ENCODE measurements around the gene HIP1R.

Gene HIP1R

GRCh38 chr12:122884860-122885259, 49.6 kb downstream of the HIP1R start:
- no peak for TF ChIP-seq CTCF (conservative IDR thresholded peaks at IDR 0.05; ENCODE audit: low read depth, low read length)
- Histone ChIP-seq H3K36me3 (ENCODE audit: insufficient read depth) (no peaks in the 10 kb centered on the region), H3K4me2 (no peak overlapping the region), H3K4me1 (ENCODE audit: low read depth, poor library complexity, severe bottlenecking) (peaks cover 93% of the 10 kb centered on the region), H4K20me1 (ENCODE audit: insufficient read depth) (no peaks in the 10 kb centered on the region), H3K79me2 (ENCODE audit: insufficient read depth, low read depth) (peaks cover 83% of the 10 kb centered on the region), H3K4me3 (IDR thresholded peaks at IDR 0.05; ENCODE audit: insufficient read depth, low read depth, low read length) (no peak overlapping the region), H3K27ac (no peak overlapping the region), H3K9ac (no peak overlapping the region), H3K27me3 (ENCODE audit: insufficient read depth, low read depth) (no peaks in the 10 kb centered on the region), H2AFZ (ENCODE audit: low read depth) (no peak overlapping the region)

- H3K79me2 ChIP-seq (ENCODE audit: insufficient read depth, low read depth), result peaks cover 83% of the 10 kb centered on the region
- H3K27me3 ChIP-seq (ENCODE audit: insufficient read depth, low read depth), result no peaks in the 10 kb centered on the region
- H3K4me2 ChIP-seq, result peak overlapping the region; percentile 60; the same call in 1 of the 2 replicates
- no peak overlapping the region for H3K9ac ChIP-seq
- no peak for TF ChIP-seq CTCF (conservative IDR thresholded peaks at IDR 0.05; ENCODE audit: low read depth, low read length)
- no peak overlapping the region for H3K4me3 ChIP-seq (IDR thresholded peaks at IDR 0.05; ENCODE audit: insufficient read depth, low read depth, low read length)
- H2AFZ ChIP-seq (ENCODE audit: low read depth), result no peak overlapping the region
- H3K4me1 ChIP-seq (ENCODE audit: low read depth, poor library complexity, severe bottlenecking), result peaks cover 93% of the 10 kb centered on the region
- H3K36me3 ChIP-seq (ENCODE audit: insufficient read depth), result no peaks in the 10 kb centered on the region
- H3K27ac ChIP-seq, result peak overlapping the region; percentile 89; the same call in 1 of the 2 replicates
- no peaks in the 10 kb centered on the region for H4K20me1 ChIP-seq (ENCODE audit: insufficient read depth)
Measured at GRCh38 chr12:122886161-122886560, 50.9 kb downstream of the HIP1R start.

GRCh38 chr12:122886851-122887818, 51.9 kb downstream of the HIP1R start:
- H3K27ac ChIP-seq, result peak overlapping the region; percentile 89
- H3K79me2 ChIP-seq (ENCODE audit: insufficient read depth, low read depth), result peaks cover 83% of the 10 kb centered on the region
- H3K9ac ChIP-seq, result peak overlapping the region; percentile 50; the same call in 1 of the 2 replicates

GRCh38 chr12:122887819-122888212, 52.6 kb downstream of the HIP1R start:
- Histone ChIP-seq H3K4me2 (peak overlapping the region; percentile 60), H3K27me3 (ENCODE audit: insufficient read depth, low read depth) (no peaks in the 10 kb centered on the region), H3K4me3 (IDR thresholded peaks at IDR 0.05; ENCODE audit: insufficient read depth, low read depth, low read length) (no peak overlapping the region), H2AFZ (ENCODE audit: low read depth) (no peak overlapping the region), H3K4me1 (ENCODE audit: low read depth, poor library complexity, severe bottlenecking) (peaks cover 93% of the 10 kb centered on the region), H3K36me3 (ENCODE audit: insufficient read depth) (no peaks in the 10 kb centered on the region), H3K9ac (peak overlapping the region; percentile 50; the same call in 1 of the 2 replicates), H4K20me1 (ENCODE audit: insufficient read depth) (no peaks in the 10 kb centered on the region), H3K27ac (peak overlapping the region; percentile 89), H3K79me2 (ENCODE audit: insufficient read depth, low read depth) (peaks cover 83% of the 10 kb centered on the region)
- no peak for TF ChIP-seq CTCF (conservative IDR thresholded peaks at IDR 0.05; ENCODE audit: low read depth, low read length)

More at GRCh38 chr12:122886851-122887818, 51.9 kb downstream of the HIP1R start:
- peak overlapping the region; percentile 60 for H3K4me2 ChIP-seq
- H3K4me3 ChIP-seq (IDR thresholded peaks at IDR 0.05; ENCODE audit: insufficient read depth, low read depth, low read length), result no peak overlapping the region
- no peaks in the 10 kb centered on the region for H4K20me1 ChIP-seq (ENCODE audit: insufficient read depth)
- no peak for TF ChIP-seq CTCF (conservative IDR thresholded peaks at IDR 0.05; ENCODE audit: low read depth, low read length)
- H3K4me1 ChIP-seq (ENCODE audit: low read depth, poor library complexity, severe bottlenecking), result peaks cover 93% of the 10 kb centered on the region
- no peaks in the 10 kb centered on the region for H3K36me3 ChIP-seq (ENCODE audit: insufficient read depth)
- H2AFZ ChIP-seq (ENCODE audit: low read depth), result no peak overlapping the region
- H3K27me3 ChIP-seq (ENCODE audit: insufficient read depth, low read depth), result no peaks in the 10 kb centered on the region
